Transverse colon (tissue), 4 donors: ENCODE results near the gene C1orf167. TPM values are rescaled to one million over a fixed set of nuclear protein-coding genes. Genes with fewer than 3 reads are reported as not detected.

ENCODE experiments used
- DNase-seq: peaks from one replicate; pipeline ENCODE4 v3.0.0-alpha.2; 2019
- H3K27ac ChIP-seq, 4 donors: fragments of 200-600 bp; sonication (generic); 2 replicates each; pipeline ENCODE4 v1.5.1; 2016 to 2018; ENCODE audit warnings: inconsistent platforms in 4 of 4
- H3K27me3 ChIP-seq: fragments of 200-600 bp; sonication (generic); 2 replicates; pipeline ENCODE4 v1.5.1; 2017; ENCODE audit warnings: inconsistent platforms
- H3K36me3 ChIP-seq, 4 donors: fragments of 200-600 bp; sonication (generic); 2 replicates each; pipeline ENCODE4 v1.5.1; 2017 to 2019; ENCODE audit warnings: inconsistent platforms in 4 of 4
- H3K4me1 ChIP-seq, 4 donors: fragments of 200-600 bp; sonication (generic); 2 replicates each; pipeline ENCODE4 v1.5.1; 2017 to 2020; ENCODE audit warnings: inconsistent platforms in 4 of 4
- H3K4me3 ChIP-seq, 4 donors: fragments of 200-600 bp; sonication (generic); 1 replicate in 1 of 4; 2 replicates in 3 of 4; pipeline versions ENCODE4 v1.5.1 to v1.6.1; 2017 to 2019; ENCODE audit warnings: inconsistent platforms in 4 of 4
- H3K9me3 ChIP-seq, 2 donors: fragments of 200-600 bp; sonication (generic); 2 replicates each; pipeline ENCODE4 v1.5.1; 2017 to 2019; ENCODE audit warnings: inconsistent platforms in 2 of 2
- EP300 ChIP-seq: sonication (generic); formaldehyde crosslinking; IDR thresholded peaks from one replicate; pipeline ENCODE4 v1.6.1; 2017; ENCODE audit warnings: antibody characterized with exemption, low read depth
- POLR2A ChIP-seq: fragments of 450-650 bp; IDR thresholded peaks from one replicate; pipeline ENCODE4 v1.6.1; 2016; ENCODE audit warnings: antibody characterized with exemption, mild to moderate bottlenecking, moderate library complexity
- POLR2AphosphoS5 ChIP-seq, 3 donors: sonication (generic); formaldehyde crosslinking; IDR thresholded peaks; one replicate each; pipeline ENCODE4 v1.6.1; 2016; ENCODE audit warnings: antibody characterized with exemption in 3 of 3
- WGBS, 2 donors: methylation state at CpG; one replicate each; pipeline ENCODE4 v1.1.5; 2018; ENCODE audit warnings: low coverage in 1 of 2; 5-methylcytosine and 5-hydroxymethylcytosine counted together
- in situ Hi-C, 4 donors: fragments of 200-750 bp; cut with MboI; loops; one replicate each; pipeline versions ENCODE4 v1.15.0 to v1.15.1; 2017; ENCODE audit warnings: low sequenced_read_pairs in 3 of 4, low pct_ligation_motif_present in 1 of 4, low pct_unique_long_range_greater_than_20kb in 1 of 4
- intact Hi-C: fragments of 100-400 bp; cut with DNase I; formaldehyde crosslinking; loops from one replicate; pipeline ENCODE4 v1.15.1; 2023; ENCODE audit warnings: low total_unique reads
- total RNA-seq, 4 donors: library from RNA; depleted of rRNA; stranded (reverse); fragments of >200 nt; gene quantifications; one replicate each; pipeline ENCODE4 v1.1.0, GENCODE V29; 2016
- TF ChIP-seq, protein P1 (sequence below), 5 experiments: fragments of 200-600 bp in 3 of 5; fragments of 450-650 bp in 2 of 5; sonication (generic) in 3 of 5; IDR thresholded peaks; 1 replicate in 2 of 5; 2 replicates in 3 of 5; pipeline ENCODE4 v1.5.1; 2016 to 2017; ENCODE audit warnings: antibody characterized with exemption in 5 of 5, inconsistent platforms in 3 of 5, mild to moderate bottlenecking in 2 of 5, moderate library complexity in 1 of 5

The C1orf167 gene
- total RNA-seq, 4 donors from 2014 or later, result 0.48 TPM; not detected in 3

DNA sequence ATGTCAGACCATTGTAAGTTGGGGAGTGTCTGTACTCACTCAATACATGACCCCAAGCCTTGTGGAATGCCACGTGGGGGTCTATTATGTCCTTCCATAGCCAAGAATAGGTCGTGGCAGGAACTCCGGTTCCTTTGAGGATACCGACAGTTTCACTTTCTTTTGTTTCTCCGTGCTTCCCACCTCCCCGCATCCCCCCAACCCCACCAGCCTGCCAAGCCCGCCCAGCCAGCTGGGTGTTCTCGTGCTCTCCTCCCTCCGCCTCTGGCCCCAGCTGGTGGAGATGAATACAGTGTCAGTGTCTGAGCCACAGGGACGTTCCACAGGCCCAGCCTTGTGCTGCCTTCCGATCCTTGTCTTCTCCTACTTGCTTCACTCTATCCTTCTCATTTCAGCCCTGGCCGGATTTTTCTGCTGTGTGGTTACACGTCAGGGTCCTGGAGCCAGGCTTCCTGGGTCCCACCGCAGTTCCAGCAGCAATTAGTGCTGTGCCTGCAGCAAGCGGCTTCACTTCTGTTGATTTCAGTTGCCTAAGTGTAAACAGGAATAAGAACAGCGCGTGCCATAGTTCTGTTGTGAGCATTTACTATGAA is 30.2 kb upstream of the C1orf167 start:
- H3K9me3 ChIP-seq, result no peaks in the 10 kb centered on the region
- H3K4me3 ChIP-seq, result peak overlapping the region in 2 of 4 donors; percentile 15 to 35
- H3K27me3 ChIP-seq, result no peaks in the 10 kb centered on the region
- in situ Hi-C loops (no loop called here), intact Hi-C loops (loop anchor here (10.0 kb wide), 1 partner anchor 73 kb away; the partner anchor contains the start of genes CLCN6 and MTHFR)
- 32 to 41% methylated on average over 6 to 17 of the region's 17 CpGs for WGBS, 2 donors
- H3K36me3 ChIP-seq, result no peaks in the 10 kb centered on the region
- DNase-seq, result peak; percentile 66
- peaks cover 10 to 44% (median 31%) of the 10 kb centered on the region in 4 donors for H3K4me1 ChIP-seq
- TF ChIP-seq EP300 (no peak), POLR2AphosphoS5 (IDR thresholded peaks at IDR 0.05) (peak; percentile 35 to 60 (median 58)), POLR2A (no peak)
- TF ChIP-seq, protein P1, sequence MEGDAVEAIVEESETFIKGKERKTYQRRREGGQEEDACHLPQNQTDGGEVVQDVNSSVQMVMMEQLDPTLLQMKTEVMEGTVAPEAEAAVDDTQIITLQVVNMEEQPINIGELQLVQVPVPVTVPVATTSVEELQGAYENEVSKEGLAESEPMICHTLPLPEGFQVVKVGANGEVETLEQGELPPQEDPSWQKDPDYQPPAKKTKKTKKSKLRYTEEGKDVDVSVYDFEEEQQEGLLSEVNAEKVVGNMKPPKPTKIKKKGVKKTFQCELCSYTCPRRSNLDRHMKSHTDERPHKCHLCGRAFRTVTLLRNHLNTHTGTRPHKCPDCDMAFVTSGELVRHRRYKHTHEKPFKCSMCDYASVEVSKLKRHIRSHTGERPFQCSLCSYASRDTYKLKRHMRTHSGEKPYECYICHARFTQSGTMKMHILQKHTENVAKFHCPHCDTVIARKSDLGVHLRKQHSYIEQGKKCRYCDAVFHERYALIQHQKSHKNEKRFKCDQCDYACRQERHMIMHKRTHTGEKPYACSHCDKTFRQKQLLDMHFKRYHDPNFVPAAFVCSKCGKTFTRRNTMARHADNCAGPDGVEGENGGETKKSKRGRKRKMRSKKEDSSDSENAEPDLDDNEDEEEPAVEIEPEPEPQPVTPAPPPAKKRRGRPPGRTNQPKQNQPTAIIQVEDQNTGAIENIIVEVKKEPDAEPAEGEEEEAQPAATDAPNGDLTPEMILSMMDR (IDR thresholded peaks at IDR 0.05), result no peak
- peak overlapping the region; percentile 63 to 89 (median 74) for H3K27ac ChIP-seq

DNA sequence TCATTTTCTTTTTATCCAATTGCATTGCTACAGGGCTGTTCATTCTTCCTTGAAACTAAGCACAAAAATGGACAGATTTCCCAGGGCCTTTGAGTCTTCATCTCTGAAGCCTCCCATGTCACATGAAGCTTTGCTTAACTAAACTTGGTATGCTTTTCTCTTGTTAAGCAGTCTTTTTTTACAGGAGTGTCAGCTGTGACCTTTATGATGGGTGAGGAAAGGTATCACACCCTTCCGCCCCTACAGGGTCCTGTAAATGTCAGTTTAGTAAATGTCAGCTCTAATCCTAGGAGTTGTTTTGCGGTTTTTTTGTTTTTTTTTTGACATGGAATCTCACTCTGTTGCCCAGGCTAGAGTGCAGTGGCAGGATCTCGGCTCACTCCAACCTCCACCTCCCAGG is 28.7 kb upstream of the C1orf167 start:
- Histone ChIP-seq H3K9me3 (no peaks in the 10 kb centered on the region), H3K27me3 (no peaks in the 10 kb centered on the region), H3K4me1 (peaks cover 10 to 53% (median 38%) of the 10 kb centered on the region in 4 donors), H3K36me3 (no peaks in the 10 kb centered on the region), H3K27ac (peak overlapping the region in 3 of 4 donors; percentile 63 to 89 (median 81)), H3K4me3 (no peak overlapping the region)
- no peak for TF ChIP-seq EP300
- TF ChIP-seq, protein P1 (IDR thresholded peaks at IDR 0.05), result no peak
- TF ChIP-seq POLR2A, result no peak
- TF ChIP-seq POLR2AphosphoS5 (IDR thresholded peaks at IDR 0.05), result no peak
- intact Hi-C loops (loop anchor here (10.0 kb wide), 1 partner anchor 71 kb away; the partner anchor contains the start of genes CLCN6 and MTHFR), in situ Hi-C loops (no loop called here)
- 83 to 100% methylated on average over 2 to 3 of the region's 3 CpGs for WGBS, 2 donors
- DNase-seq, result no peak

DNA sequence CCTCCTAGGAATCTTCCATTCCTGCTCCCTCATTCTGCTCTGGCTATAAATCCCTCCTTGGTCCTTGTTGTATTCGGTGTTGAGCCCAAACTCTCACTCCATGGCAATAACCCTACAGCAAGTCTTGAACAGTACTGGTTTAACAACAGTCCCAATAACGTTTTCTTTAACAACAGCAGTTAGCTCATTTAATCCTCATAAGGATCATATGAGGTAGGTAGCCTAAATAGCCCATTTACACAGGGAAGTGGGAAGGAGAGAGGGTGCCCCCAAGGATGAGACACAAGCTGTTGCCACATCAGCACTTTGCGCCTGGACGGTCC is 26.5 kb upstream of the C1orf167 start:
- Histone ChIP-seq H3K36me3 (no peaks in the 10 kb centered on the region), H3K4me3 (peak overlapping the region in 2 of 4 donors; percentile 67 to 80), H3K9me3 (no peaks in the 10 kb centered on the region), H3K27me3 (no peaks in the 10 kb centered on the region), H3K4me1 (peaks cover 6 to 45% (median 29%) of the 10 kb centered on the region in 4 donors), H3K27ac (peak overlapping the region; percentile 77 to 90 (median 84))
- 36 to 56% methylated on average over 2 to 4 of the region's 4 CpGs for WGBS, 2 donors
- intact Hi-C loops, result loop anchor here (10.0 kb wide), 1 partner anchor 69 kb away; the partner anchor contains the start of genes CLCN6 and MTHFR
- TF ChIP-seq EP300 (no peak), POLR2A (no peak), POLR2AphosphoS5 (IDR thresholded peaks at IDR 0.05) (no peak)
- TF ChIP-seq, protein P1 (IDR thresholded peaks at IDR 0.05), result no peak
- in situ Hi-C loops, result no loop called here
- no peak for DNase-seq

DNA sequence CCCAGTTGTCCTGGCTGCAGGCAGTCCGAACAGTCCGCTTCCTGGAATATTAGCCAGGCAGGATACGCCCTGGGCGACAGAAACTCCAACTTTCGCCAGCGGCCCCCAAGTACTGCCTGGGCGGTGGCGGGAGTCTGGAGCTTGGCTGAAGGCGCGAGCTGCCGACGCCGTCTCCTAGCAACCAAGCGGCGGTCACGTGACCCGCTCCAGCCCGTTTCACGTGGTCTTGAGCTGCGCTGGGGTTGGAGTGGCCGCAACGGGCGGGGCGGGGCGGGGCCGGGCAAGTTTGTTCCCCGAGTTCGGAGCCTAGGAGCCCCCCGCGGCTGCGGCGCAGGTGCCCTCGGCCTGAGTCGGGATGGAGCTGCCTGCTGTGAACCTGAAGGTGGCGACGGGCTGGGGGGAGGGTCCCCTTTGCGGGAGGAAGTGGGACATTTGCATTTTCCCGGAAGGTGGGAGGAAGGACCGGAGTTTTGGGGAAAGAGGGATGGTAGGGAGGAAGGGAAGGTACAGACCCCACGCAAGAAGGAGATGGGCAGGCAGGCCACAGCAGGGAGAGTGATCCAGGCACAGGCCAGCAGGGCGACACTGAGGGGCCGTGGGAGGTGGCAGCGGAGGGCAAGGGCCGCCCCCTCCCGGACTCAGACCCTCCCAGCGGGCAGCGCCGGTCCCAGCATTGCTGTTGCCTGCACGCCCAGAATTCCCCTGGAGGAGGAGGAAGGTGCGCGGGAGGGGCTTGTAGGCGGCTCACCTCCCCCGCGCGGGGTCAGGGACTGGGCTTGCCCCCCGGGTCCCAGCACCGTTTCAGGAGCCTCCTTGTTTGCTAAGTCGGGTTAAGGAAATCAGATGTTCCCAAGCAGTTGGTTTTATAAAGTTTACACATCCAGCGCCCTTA is 25.9 kb upstream of the C1orf167 start, which contains the start of gene AGTRAP:
TSS of gene AGTRAP (plus strand) at position 283 of the 892 bp plus-strand sequence. CDS start at position 356, 73 bp downstream.
- in situ Hi-C loops, result no loop called here
- WGBS, 2 donors, result 0 to 1% methylated on average over 5 to 55 of the region's 59 CpGs
- Histone ChIP-seq H3K4me1 (peaks cover 6 to 39% (median 24%) of the 10 kb centered on the region in 4 donors), H3K27me3 (no peaks in the 10 kb centered on the region), H3K9me3 (no peaks in the 10 kb centered on the region), H3K27ac (peak within 1 kb of the TSS; percentile 77 to 90 (median 84)), H3K4me3 (peak within 1 kb of the TSS; percentile 67 to 82 (median 78)), H3K36me3 (no peaks in the 10 kb centered on the region)
- TF ChIP-seq POLR2A (no peak), EP300 (no peak), POLR2AphosphoS5 (IDR thresholded peaks at IDR 0.05) (peak; percentile 18 to 42 (median 21))
- TF ChIP-seq, protein P1 (IDR thresholded peaks at IDR 0.05), result peak in 2 of 5 experiments; percentile 9 to 11
- intact Hi-C loops, result loop anchor here (10.0 kb wide), 1 partner anchor 69 kb away; the partner anchor contains the start of genes CLCN6 and MTHFR
- peak; percentile 96 for DNase-seq
